Osteoblast (primary cell): ENCODE measurements around the gene GATAD2A. TPM values are rescaled to one million over a fixed set of nuclear protein-coding genes. Genes with fewer than 3 reads are reported as not detected.

ENCODE experiments used
- DNase-seq: peaks from one replicate; pipeline ENCODE4 v3.0.0; 2011; ENCODE audit warnings: low spot score, mixed read lengths; ENCODE audit not compliant: insufficient read length; ENCODE audit errors: missing footprints
- H2AFZ ChIP-seq: 2 replicates; pipeline ENCODE4 v1.6.0; 2011; ENCODE audit warnings: mild to moderate bottlenecking, low read length
- H3K27ac ChIP-seq: 2 replicates; pipeline ENCODE4 v1.5.1; 2011; ENCODE audit warnings: mild to moderate bottlenecking, low read depth, low read length, moderate library complexity
- H3K27me3 ChIP-seq: 2 replicates; pipeline ENCODE4 v1.6.0; 2012; ENCODE audit warnings: mild to moderate bottlenecking, control low read depth, inconsistent platforms, low read length, moderate library complexity; ENCODE audit not compliant: insufficient read depth
- H3K36me3 ChIP-seq: 2 replicates; pipeline ENCODE4 v1.5.1; 2011; ENCODE audit warnings: mild to moderate bottlenecking, low read length, control low read depth, moderate library complexity; ENCODE audit not compliant: insufficient read depth
- H3K4me1 ChIP-seq: 2 replicates; pipeline ENCODE4 v1.5.1; 2011; ENCODE audit warnings: mild to moderate bottlenecking, low read length, control low read depth, moderate library complexity; ENCODE audit not compliant: insufficient read depth
- H3K4me2 ChIP-seq: 2 replicates; pipeline ENCODE4 v1.6.0; 2011; ENCODE audit warnings: mild to moderate bottlenecking, low read length; ENCODE audit not compliant: insufficient read depth
- H3K4me3 ChIP-seq: fragments of 200-600 bp; sonication (generic); 3 replicates; pipeline ENCODE4 v1.5.1; 2012; ENCODE audit warnings: mild to moderate bottlenecking, low read length, inconsistent platforms; ENCODE audit not compliant: insufficient read depth
- H3K79me2 ChIP-seq: 2 replicates; pipeline ENCODE4 v1.6.0; 2012; ENCODE audit warnings: mild to moderate bottlenecking, low read length, control low read depth, inconsistent platforms; ENCODE audit not compliant: insufficient read depth
- H3K9me3 ChIP-seq: 2 replicates; pipeline ENCODE4 v1.5.1; 2011; ENCODE audit warnings: low read depth, low read length, control low read depth
- H4K20me1 ChIP-seq: 2 replicates; pipeline ENCODE4 v1.6.0; 2012; ENCODE audit warnings: mild to moderate bottlenecking, low read length, control low read depth; ENCODE audit not compliant: insufficient read depth
- total RNA-seq: library from RNA; depleted of rRNA; stranded (reverse); fragments of >200 nt; gene quantifications from 2 replicates; pipeline ENCODE4 v1.2.3, GENCODE V29; 2012
- TF ChIP-seq, protein P1 (sequence below): IDR thresholded peaks from 2 replicates; pipeline ENCODE4 v1.5.1; 2011; ENCODE audit warnings: mild to moderate bottlenecking, low read depth, low read length, moderate library complexity; ENCODE audit errors: extremely low read depth

GATAD2A gene
- total RNA-seq, 1 donor, result 48.9 TPM

DNA sequence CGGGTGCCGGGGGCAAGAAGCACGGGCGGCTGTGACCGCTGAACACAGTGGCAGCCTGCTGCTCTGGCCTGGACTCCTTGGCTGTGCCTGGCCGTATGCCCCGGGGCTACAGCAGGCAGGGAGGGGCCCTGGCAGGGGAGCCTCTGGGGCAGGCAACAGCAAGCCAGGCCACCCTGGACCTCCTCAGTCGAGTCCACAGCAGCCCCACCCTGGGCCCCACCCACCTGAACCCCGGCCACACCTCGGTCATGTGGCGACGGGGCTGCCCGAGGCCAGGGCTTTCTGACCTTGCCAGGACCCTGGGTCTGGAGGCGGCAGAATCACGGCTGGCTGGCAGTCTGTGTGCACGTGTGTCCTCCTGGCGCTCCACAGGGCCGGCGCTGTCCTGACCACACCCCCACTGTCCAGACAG is 141.3 kb downstream of the GATAD2A start:
- TF ChIP-seq, protein P1, sequence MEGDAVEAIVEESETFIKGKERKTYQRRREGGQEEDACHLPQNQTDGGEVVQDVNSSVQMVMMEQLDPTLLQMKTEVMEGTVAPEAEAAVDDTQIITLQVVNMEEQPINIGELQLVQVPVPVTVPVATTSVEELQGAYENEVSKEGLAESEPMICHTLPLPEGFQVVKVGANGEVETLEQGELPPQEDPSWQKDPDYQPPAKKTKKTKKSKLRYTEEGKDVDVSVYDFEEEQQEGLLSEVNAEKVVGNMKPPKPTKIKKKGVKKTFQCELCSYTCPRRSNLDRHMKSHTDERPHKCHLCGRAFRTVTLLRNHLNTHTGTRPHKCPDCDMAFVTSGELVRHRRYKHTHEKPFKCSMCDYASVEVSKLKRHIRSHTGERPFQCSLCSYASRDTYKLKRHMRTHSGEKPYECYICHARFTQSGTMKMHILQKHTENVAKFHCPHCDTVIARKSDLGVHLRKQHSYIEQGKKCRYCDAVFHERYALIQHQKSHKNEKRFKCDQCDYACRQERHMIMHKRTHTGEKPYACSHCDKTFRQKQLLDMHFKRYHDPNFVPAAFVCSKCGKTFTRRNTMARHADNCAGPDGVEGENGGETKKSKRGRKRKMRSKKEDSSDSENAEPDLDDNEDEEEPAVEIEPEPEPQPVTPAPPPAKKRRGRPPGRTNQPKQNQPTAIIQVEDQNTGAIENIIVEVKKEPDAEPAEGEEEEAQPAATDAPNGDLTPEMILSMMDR, result no peak
- DNase-seq, result peak; percentile 84

DNA sequence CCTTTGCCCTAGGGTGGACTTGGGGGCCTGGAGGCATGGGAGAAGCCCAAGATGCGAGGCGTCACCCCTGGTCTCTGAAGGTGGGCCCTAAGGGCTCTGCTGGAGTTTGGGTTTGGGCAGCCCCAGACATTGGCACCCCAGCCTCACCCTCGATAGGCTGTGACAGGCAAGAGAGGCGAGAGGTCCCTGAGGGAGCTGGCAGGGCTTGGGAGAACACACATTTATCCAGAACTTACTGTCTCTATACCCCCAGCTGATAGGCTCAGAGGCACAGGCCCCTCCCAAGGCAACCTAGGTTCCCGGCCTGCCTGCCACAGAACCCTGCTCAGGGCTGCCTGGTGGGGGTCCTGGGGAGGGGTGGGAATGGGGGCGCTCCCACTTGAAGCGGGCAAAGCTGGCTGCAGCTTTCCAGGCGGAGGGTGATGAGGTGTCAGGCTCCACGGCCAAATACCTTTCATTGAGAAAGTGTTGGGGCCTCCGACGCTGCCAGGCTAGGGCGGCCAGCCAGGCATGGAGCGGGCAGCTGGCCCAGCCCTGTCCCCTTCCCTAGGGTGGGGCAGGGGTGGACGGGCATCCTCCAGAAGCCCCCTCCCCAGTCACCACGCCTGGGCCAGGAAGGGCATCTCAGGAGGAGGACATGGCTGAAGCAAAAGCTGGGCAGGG is 142.3 kb downstream of the GATAD2A start:
- H2AFZ ChIP-seq, result no peak overlapping the region
- H3K9me3 ChIP-seq, result no peaks in the 10 kb centered on the region
- H4K20me1 ChIP-seq, result no peaks in the 10 kb centered on the region
- H3K4me2 ChIP-seq, result no peak overlapping the region
- H3K4me3 ChIP-seq, result no peak overlapping the region
- H3K79me2 ChIP-seq, result no peaks in the 10 kb centered on the region
- peaks cover 9% of the 10 kb centered on the region for H3K4me1 ChIP-seq
- no peak overlapping the region for H3K27ac ChIP-seq
- DNase-seq, result peak; percentile 87
- H3K36me3 ChIP-seq, result no peaks in the 10 kb centered on the region
- TF ChIP-seq, protein P1, result no peak
- peaks cover 7% of the 10 kb centered on the region for H3K27me3 ChIP-seq

More for the DNA sequence above, 141.3 kb downstream of the GATAD2A start:
- no peak overlapping the region for H3K4me2 ChIP-seq
- no peak overlapping the region for H3K4me3 ChIP-seq
- H3K27ac ChIP-seq, result no peak overlapping the region
- peaks cover 6% of the 10 kb centered on the region for H3K4me1 ChIP-seq
- no peaks in the 10 kb centered on the region for H3K9me3 ChIP-seq
- H4K20me1 ChIP-seq, result no peaks in the 10 kb centered on the region
- peaks cover 7% of the 10 kb centered on the region for H3K27me3 ChIP-seq
- no peak overlapping the region for H2AFZ ChIP-seq
- no peaks in the 10 kb centered on the region for H3K79me2 ChIP-seq
- H3K36me3 ChIP-seq, result no peaks in the 10 kb centered on the region

DNA sequence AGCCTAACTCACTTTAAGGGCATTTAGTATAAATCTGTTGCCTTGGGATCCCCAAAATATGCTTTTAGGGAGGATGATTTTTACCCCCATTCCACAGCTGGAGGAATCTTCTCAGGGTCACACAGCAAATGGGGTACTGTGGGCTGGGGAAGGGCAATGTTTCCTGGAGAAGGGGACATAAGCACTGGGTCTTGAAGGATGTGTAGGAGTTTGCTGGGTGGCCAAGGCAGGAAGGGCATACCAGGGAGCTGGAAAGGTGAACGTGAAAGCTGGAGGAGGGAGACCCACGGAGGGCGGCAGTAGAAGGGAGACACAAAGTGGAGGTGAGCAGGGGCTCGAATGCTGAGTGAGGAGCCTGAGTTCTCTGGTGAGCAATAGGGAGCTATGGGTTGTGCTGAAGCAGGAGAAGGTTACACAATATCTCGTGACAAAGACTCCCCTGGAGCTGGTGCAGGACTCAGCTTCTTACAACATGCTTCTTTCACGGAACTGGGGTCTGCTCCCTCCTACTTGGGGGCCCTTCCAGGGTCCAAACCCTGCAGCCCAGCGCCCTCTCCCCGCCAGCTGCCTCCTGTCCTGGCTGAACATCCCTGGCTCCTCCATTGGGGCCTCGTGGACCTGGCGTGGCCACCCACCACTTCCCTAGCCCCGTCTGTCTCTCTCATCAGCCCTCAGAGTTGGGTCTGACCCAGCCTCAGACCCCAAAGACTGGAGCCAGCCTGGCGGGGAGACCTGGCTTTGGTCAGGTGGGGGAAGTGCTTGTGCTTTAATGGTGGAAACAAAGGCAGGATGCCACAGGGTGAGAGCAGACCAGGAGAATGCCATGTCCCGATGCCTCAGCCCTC is 143.7 kb downstream of the GATAD2A start:
- Histone ChIP-seq H3K36me3 (no peaks in the 10 kb centered on the region), H2AFZ (no peak overlapping the region), H3K79me2 (no peaks in the 10 kb centered on the region), H4K20me1 (no peaks in the 10 kb centered on the region), H3K27ac (no peak overlapping the region), H3K9me3 (no peaks in the 10 kb centered on the region), H3K27me3 (peaks cover 7% of the 10 kb centered on the region), H3K4me1 (peaks cover 9% of the 10 kb centered on the region), H3K4me2 (no peak overlapping the region), H3K4me3 (no peak overlapping the region)
- peak; percentile 77 for DNase-seq
- TF ChIP-seq, protein P1, result no peak
